Left hindlimb (tissue), 1 donor: ENCODE results near the gene CDH1.
"Not testable (repeated sequence)": the region's sequence is repeated elsewhere in the genome, so short reads cannot be mapped to it uniquely, and the experiment has no call there.

Experiments used
- DNase-seq: peaks from one replicate; pipeline ENCODE4 v3.0.0-alpha.2; 2018

CDH1 gene

DNA sequence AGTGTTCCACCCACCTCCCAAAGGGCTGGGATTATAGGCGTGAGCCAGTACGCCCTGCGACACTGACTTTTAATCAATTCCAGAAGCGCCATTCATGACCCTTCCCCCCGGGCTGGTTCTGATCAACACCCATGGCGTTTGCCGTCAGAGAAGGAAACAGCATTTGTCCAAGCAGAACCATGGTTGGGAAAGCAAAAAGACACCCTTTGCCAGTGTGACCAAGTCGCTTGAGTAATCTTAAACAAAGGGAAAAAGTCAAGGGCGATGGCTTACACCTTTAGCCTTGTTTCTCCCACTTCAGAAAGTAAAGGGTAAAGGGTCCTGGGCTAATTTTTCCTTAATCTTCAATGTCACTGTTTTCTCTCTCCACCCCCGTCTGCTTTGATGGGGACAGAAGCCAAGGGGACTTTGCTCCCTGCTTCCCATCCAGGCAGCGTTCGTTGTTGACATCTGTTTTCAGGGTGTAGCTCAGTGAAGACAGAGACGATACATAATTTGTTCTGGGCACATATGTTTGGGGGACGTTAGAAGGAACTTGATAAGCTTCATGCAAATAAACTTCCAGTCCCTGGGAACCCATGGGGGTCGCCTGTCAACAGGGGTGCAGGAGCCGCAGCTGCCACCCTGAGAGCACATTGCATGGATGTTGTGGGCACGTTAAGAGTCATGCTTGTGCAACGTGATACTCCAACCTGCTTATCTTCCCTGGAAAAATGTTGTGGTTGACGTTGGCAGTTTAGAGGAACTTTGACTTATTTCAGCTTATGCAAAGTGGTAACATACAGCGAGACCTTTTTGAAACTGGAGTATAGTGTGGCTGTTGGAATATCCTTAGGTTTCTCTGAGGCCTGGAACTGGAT lies 55.6 kb downstream of the CDH1 start:
- DNase-seq: no peak

DNA sequence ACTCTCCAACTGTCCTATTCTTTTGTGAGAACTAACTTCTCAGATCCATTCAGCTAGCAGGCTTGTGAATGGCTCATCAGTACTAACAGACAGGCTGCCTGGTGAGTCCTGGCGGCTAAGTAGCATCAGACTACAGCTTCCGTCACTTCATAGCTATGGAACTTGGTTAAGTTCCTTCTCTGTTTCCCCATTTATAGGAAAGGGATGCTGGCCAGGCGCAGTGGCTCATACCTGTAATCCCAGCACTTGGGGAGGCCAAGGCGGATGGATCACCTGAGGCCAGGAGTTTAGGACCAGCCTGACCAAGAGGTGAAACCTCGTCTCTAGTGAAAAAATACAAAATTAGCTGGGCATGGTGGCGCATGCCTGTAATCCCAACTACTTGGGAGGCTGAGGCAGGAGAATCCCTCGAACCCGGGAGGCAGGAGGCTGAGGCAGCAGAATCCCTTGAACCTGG lies 56.3 kb downstream of the CDH1 start:
- DNase-seq: no peak

GRCh38 chr16:68798398-68798797 lies 61.3 kb downstream of the CDH1 start:
- no peak for DNase-seq

DNA sequence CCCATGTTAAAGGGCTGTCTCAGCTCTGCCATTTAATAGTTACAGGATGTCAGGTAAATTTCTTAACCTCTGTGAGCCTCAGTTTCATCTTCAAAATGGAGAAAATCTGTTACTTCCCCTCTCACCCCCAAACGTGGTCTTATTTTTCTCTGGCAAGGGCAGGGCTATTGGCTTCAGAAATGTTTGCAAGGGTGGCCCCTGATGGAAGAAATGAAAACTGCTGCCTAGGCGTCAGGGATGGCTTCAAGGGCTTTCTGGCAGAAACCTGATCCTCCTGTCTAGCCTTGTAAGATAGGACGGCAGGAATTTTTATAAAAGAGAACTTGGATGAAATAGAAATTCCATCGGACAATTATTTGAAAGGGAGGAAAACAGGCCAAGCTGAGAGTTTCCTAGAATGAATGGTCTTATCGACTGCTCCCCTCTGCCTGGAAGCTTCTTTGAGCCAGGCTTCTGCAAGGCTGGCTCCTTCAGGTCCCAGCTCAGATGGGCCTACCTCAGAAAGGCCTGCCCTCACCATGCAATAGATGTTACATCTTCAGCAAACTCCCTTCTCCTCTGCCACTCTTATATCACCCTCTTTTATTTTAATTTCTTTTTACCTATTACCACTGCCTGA lies 63.3 kb downstream of the CDH1 start:
- DNase-seq: peak; percentile 80

- DNase-seq: no peak
Measured at GRCh38 chr16:68802190-68802589, 65.1 kb downstream of the CDH1 start.

GRCh38 chr16:68806422-68806821 lies 69.3 kb downstream of the CDH1 start:
- no peak for DNase-seq

DNA sequence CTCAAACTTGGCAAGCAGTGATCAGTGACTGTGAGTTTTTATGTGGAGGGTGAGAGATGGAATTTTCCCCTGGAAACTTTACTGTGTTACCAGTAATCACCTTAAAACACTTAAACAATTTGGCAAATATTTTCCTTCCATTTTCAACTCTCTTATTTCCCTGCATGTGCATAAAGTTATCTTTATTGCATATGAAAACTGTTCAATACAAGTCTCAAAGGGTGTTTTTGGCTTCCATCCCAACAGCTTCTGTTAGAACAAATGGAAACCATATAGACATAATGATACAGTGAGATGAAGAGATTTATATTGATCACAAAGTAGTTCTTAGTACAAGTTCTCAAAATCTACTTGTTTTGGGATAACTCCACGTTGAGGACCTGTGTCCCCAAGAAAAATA lies 69.9 kb downstream of the CDH1 start:
- no peak for DNase-seq

- no peak for DNase-seq
Measured at GRCh38 chr16:68814516-68814915, 77.4 kb downstream of the CDH1 start.

DNA sequence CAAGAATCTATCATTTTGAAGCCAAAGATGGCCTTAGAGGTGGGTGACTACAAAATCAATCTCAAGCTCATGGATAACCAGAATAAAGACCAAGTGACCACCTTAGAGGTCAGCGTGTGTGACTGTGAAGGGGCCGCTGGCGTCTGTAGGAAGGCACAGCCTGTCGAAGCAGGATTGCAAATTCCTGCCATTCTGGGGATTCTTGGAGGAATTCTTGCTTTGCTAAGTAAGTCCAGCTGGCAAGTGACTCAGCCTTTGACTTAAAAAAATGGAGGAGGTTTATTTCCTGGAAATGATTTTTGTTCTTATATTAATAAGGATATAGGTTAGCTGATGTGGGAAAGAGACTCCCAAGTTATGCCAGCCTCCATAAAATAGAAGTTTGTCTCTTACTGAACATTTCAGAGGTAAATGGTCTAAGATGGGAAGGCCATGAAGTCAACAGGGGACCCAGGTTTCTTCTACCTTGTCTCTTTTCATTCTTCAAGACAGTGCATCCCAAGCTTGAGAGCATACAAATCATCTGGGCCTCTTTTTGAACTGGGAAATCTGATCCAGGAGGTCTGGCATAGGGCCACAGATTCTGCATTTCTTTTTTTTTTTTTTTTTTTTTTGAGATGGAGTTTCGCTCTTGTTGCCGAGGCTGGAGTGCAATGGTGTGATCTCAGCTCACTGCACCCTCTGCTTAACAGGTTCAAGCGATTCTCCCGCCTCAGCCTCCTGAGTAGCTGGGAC lies 86.5 kb downstream of the CDH1 start:
- DNase-seq: no peak

DNA sequence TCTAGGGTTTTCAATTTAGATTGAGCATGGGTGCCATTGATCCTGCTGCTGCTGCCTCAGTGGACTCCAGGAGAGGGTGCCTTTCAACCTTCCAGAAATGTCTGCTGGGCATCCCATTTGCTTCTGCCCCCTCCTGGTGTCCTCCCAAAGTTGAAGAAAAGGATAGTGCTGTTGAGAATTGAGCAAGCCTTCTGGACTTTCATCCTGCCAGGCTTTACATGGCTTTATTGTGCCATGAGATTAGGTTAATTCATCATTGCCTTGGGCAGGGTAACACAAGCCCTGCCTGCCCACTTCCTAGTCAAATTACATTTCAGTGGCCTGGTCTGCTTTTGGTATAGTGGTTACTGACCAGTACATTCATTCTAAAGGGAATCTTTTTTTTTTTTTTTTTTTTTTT lies 88.3 kb downstream of the CDH1 start:
- DNase-seq: no peak

DNA sequence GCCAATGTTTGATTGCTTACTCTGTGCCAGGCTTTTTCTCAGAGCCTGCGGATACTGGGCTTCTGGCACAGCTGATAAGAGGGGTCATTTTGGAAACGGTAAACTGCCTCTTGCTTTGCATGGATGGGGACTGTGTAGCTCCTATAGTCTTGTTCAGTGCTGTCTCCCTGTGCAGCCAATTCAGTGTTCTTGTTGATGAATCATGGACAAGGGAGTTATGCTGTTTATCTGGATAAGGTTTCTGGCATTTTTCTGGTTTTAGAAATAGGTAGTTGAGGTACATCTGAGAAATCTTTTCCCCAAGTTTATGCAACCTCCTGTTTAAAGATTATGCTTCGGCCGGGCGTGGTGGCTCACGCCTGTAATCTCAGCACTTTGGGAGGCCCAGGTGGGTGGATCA lies 89.6 kb downstream of the CDH1 start:
- no peak for DNase-seq

DNA sequence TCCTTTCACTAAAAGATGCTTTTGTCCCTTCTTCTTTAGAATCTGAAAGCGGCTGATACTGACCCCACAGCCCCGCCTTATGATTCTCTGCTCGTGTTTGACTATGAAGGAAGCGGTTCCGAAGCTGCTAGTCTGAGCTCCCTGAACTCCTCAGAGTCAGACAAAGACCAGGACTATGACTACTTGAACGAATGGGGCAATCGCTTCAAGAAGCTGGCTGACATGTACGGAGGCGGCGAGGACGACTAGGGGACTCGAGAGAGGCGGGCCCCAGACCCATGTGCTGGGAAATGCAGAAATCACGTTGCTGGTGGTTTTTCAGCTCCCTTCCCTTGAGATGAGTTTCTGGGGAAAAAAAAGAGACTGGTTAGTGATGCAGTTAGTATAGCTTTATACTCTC lies 96.2 kb downstream of the CDH1 start:
- no peak for DNase-seq

DNA sequence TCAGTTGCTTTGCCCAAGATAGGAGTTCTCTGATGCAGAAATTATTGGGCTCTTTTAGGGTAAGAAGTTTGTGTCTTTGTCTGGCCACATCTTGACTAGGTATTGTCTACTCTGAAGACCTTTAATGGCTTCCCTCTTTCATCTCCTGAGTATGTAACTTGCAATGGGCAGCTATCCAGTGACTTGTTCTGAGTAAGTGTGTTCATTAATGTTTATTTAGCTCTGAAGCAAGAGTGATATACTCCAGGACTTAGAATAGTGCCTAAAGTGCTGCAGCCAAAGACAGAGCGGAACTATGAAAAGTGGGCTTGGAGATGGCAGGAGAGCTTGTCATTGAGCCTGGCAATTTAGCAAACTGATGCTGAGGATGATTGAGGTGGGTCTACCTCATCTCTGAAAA lies 97.5 kb downstream of the CDH1 start:
- DNase-seq: no peak

GRCh38 chr16:68835970-68836369 lies 98.9 kb downstream of the CDH1 start:
- DNase-seq: no peak

- DNase-seq: no peak
Measured at GRCh38 chr16:68839831-68840230, 102.7 kb downstream of the CDH1 start.

- not testable (repeated sequence) for DNase-seq
Measured at GRCh38 chr16:68842964-68843481, 105.9 kb downstream of the CDH1 start.

- DNase-seq: peak; percentile 85
Measured at GRCh38 chr16:68843482-68844210, 106.6 kb downstream of the CDH1 start, which contains the start of gene TANGO6. TANGO6 (plus strand) TSS chr16:68843531; CDS start chr16:68843618, 87 bp downstream.

DNA sequence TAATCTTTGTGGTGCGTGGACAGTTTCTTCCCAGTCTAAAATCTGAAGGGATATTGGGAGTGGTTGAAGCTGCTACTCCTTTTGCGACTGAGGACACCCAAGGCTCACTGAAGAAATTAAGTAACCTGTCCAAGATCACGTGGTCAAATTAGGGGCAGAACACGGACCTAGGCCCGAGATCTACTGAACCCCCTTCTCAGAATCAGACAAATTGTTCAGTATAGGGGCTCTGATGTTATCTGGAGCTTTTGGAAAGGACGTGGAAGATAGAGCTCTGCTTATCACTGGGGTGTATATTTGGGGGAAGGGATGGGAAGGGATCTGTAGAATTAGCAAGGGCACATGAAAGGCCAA lies 107.1 kb downstream of the CDH1 start:
- DNase-seq: no peak

GRCh38 chr16:68848786-68849185 lies 111.7 kb downstream of the CDH1 start:
- no peak for DNase-seq

GRCh38 chr16:68850481-68850880 lies 113.4 kb downstream of the CDH1 start:
- no peak for DNase-seq

DNA sequence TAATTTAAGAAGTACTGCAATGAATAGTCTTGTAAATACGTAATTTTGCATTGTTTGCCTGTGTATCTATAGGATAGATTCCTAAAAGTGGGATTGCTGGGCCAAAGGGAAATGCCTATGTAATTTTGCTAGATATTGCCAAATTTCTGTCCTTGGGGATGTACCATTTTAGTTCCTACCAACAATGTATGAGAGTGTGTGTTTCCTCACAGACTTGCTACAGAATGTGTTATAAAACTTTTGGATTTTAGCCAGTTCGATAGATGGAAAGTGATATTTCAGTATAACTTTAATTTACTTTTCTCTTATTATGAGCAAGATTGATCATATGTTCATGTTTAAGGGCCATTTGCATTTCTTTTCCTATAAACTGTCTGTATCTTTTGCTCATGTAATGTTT lies 114.5 kb downstream of the CDH1 start:
- no peak for DNase-seq

DNA sequence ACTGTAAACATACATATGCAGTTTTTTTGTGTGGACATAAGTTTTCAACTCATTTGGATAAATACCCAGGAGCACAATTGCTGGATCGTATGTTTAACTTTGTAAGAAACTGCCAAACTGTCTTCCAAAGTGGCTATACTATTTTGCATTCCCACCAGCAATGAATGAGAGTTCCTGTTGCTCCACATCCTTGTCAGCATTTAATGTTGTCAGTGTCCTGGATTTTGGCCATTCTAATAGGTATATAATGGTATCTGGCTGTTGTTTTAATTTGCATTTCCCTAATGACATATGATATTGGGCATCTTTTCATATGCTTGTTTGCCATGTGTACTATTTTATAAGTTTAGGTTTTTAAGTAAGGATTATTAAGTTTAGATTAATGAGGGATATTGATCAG lies 120.4 kb downstream of the CDH1 start:
- no peak for DNase-seq

GRCh38 chr16:68859828-68860227 lies 122.7 kb downstream of the CDH1 start:
- no peak for DNase-seq
